GM19328 (cell line): Measurements from ENCODE around the gene CYB5R3.
"Not testable (repeated sequence)": the region's sequence is repeated elsewhere in the genome, so short reads cannot be mapped to it uniquely, and the experiment has no call there.

Source experiments
- ATAC-seq: cut with Tn5 transposase; IDR thresholded peaks from one replicate; pipeline ENCODE4 v1.9.1; 2021; ENCODE audit warnings: mild to moderate bottlenecking, moderate library complexity; ENCODE audit not compliant: unreplicated experiment

The CYB5R3 gene

DNA sequence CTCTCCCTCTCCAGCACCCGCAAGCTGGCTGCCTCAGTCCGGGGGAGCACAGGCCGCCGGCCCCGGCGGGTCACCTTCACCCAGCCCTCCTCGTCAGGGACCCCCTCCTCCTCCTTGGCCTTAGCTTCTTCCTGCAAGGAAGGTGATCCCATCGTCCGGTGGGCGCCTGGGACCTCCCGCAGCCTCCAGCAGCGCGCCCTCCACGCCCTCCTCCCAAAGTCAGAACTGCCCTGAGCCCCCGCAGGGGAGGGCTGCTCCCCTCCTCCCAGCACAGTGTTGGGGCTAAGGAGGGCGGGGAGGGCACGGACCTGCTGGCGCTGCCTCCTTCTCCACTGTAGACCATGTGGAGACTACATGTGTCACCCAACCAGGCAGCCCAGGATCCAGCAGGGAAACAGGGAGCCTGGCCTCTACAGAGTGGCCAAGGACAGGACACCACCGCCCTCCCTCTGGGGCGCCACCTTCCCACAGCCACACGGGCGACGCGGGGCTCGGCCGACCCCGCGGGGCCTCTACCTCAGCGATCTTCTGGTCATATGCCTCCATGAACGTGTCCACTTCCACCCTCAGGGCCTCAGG is 73.1 kb downstream of the CYB5R3 start:
- not testable (repeated sequence) for ATAC-seq

DNA sequence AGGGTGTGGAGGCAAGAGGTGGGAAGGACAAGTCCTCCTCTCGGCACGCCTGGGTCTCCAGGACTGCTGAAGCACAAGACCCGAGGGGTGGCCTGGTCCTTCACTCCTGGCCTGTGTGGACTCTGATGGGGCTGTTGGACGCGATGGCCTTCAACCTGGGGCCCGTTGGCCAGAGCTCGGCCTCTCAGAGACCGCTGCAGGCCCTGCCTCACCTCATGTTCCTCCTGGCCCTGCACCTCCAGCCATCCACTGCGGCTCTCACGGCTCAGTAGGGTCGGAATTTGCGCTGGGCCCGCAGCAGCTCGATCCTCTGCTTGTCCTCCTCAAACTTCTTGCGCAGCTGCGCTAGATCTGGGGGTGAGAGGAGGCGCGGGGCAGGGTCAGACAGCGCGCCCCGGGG is 74.7 kb downstream of the CYB5R3 start:
- not testable (repeated sequence) for ATAC-seq

DNA sequence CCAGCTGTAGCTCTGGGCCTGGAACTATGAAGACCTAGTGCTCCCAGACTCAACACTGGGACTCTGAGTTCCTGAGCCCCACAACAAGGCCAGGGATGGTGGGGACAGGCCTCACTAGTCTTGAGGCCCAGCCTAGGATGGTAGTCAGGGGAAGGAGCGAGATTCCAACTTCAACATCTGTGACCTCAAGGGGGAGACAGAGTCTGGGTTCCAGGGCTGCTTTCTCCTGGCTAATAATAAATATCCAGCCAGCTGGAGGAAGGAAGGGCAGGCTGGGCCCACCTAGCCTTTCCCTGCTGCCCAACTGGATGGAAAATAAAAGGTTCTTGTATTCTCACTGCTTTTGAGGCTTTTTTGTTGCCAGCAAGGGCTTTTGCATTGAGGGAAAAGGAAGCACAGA is 75.1 kb downstream of the CYB5R3 start:
- not testable (repeated sequence) for ATAC-seq

DNA sequence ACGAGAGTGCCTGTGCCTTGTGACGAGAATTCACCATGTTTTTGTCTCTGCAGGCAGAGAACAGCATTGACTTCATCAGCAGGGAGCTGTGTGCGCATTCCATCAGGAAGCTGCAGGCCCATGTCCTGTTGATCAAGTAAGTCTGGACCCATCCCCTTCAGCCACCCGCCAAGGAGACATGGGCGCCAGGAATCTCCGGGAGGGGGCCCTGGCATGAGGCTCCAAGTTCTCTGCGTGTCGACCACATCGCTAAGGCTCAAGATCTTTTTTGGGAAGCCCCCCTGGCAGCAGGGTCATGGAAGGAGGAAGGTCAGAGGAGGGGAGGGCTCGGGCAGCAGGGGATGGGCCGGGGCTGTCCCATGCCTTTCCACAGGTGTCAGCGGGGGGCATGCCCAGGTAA is 78.1 kb downstream of the CYB5R3 start:
- ATAC-seq = not testable (repeated sequence)

DNA sequence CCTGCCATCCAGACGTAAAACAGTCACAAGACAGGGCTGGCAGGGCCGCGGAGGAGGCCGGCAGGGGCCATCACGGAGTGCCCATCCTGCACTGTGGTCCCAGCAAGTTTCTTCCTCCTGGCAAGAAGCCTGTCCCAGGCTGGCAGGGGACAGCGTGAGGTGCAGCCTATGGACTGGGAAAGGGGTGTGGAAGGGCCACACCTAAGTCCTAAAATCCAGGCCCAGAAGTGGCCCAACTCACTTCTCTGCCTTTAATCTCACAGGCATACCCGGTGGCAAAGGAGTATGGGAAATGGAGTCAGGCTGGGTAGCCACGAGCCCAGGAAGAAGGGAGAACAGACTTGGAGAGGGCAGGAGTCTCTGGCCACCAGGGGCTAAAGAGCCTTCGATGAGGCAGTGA is 78.6 kb downstream of the CYB5R3 start:
- ATAC-seq = not testable (repeated sequence)

DNA sequence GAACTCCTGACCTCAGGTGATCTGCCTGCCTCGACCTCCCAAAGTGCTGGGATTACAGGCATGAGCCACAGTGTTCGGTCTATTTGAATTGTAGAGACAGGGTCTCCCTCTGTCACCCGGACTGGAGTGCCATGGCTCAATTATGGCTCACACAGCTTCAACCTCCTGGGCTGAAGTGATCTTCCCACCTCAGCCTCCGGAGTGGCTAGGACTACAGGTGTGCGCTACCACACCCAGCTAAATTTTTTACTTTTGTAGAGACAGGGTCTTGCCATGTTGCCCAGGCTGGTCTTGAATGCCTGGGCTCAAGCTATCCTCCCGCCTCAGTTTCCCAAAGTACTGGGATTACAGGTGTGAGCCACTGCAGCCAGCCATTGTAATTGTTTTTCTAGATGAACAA is 81.2 kb downstream of the CYB5R3 start:
- not testable (repeated sequence) for ATAC-seq
